HepG2 (cell line): Measurements from ENCODE around the gene CATSPERB. TPM values are rescaled to one million over a fixed set of nuclear protein-coding genes. Genes with fewer than 3 reads are reported as not detected.
A peak's percentile ranks its signal among the peaks of the same experiment; 100 is the strongest.

Source experiments
- ATAC-seq: fragments of 200-7000 bp; cut with Tn5 transposase; 3 replicates; pipeline ENCODE4 v1.9.1; 2020; ENCODE audit warnings: mild to moderate bottlenecking, moderate library complexity
- BruUV-seq: library from RNA; stranded (reverse); fragments of 400-500 nt; replicated peaks from 2 replicates; lab custom pipeline; 2021; lab: Mats Ljungman, UMichigan
- CTCF ChIA-PET: fragments of 300-600 bp; formaldehyde crosslinking; extraction: SDS; loops from one replicate; lab custom pipeline; 2021; ENCODE audit warnings: low total read pairs, inconsistent platforms, low intra/inter-chr PET ratio; lab: Yijun Ruan, JAX
- POLR2A ChIA-PET: fragments of 350-600 bp; sonication (Branson Sonifier 250); formaldehyde crosslinking; loops from one replicate; lab custom pipeline; 2020; ENCODE audit warnings: antibody characterized with exemption, inconsistent platforms; lab: Yijun Ruan, JAX
- DNase-seq: peaks from one replicate; pipeline ENCODE4 v3.0.0-alpha.2; 2015; ENCODE audit warnings: low spot score
- FAIRE-seq: peaks from 3 replicates; lab custom pipeline; 2011; peaks lifted over from hg19 to GRCh38; lab: Jason Lieb, UNC
- H2AFZ ChIP-seq: one replicate; pipeline ENCODE4 v1.6.1; 2011; ENCODE audit warnings: low read length, inconsistent platforms
- H3K27ac ChIP-seq: fragments of 300-600 bp; 3 replicates; pipeline ENCODE4 v1.8.0; 2011; ENCODE audit warnings: mixed run types, mild to moderate bottlenecking, mixed read lengths, low read length, inconsistent platforms; ENCODE audit not compliant: insufficient read depth; ENCODE audit errors: extremely low read length
- H3K27me3 ChIP-seq, 2 experiments: fragments of 200-600 bp in 1 of 2; 2 replicates in 1 of 2; 3 replicates in 1 of 2; pipeline versions ENCODE4 v1.6.0 to v1.8.0; 2011; ENCODE audit warnings: low read length in 2 of 2, mild to moderate bottlenecking in 2 of 2, moderate library complexity in 2 of 2, inconsistent platforms in 1 of 2; ENCODE audit not compliant: insufficient read depth in 2 of 2, control insufficient read depth in 1 of 2
- H3K36me3 ChIP-seq, 2 experiments: fragments of 200-600 bp in 1 of 2; replicated peaks in 1 of 2; 2 replicates in 1 of 2; 3 replicates in 1 of 2; pipeline versions ENCODE4 v1.5.1 to v1.8.0; 2011; ENCODE audit warnings: low read length in 2 of 2, inconsistent platforms in 1 of 2; ENCODE audit not compliant: insufficient read depth in 2 of 2, control insufficient read depth in 1 of 2
- H3K4me1 ChIP-seq: 2 replicates; pipeline ENCODE4 v1.5.1; 2012; ENCODE audit warnings: low read length, inconsistent platforms; ENCODE audit not compliant: insufficient read depth
- H3K4me2 ChIP-seq: 2 replicates; pipeline ENCODE4 v1.6.0; 2011; ENCODE audit warnings: low read depth, low read length, inconsistent platforms
- H3K4me3 ChIP-seq, 3 experiments: fragments of 200-600 bp in 1 of 3; sonication (generic), shearing (Covaris generic) in 1 of 3; replicated peaks in 1 of 3; 2 replicates each; pipeline ENCODE4 v1.5.1; 2011 to 2016; ENCODE audit warnings: low read length in 3 of 3, inconsistent platforms in 2 of 3, low read depth in 2 of 3, mild to moderate bottlenecking in 2 of 3, control low read depth in 1 of 3, mixed read lengths in 1 of 3; ENCODE audit not compliant: insufficient read depth in 1 of 3
- H3K79me2 ChIP-seq: one replicate; pipeline ENCODE4 v1.6.1; 2011; ENCODE audit warnings: low read length, inconsistent platforms; ENCODE audit not compliant: insufficient read depth
- H3K9ac ChIP-seq: 2 replicates; pipeline ENCODE4 v1.6.0; 2011; ENCODE audit warnings: mild to moderate bottlenecking, low read depth, low read length, inconsistent platforms; ENCODE audit not compliant: insufficient read depth
- H3K9me3 ChIP-seq: 2 replicates; pipeline ENCODE4 v1.5.1; 2012; ENCODE audit warnings: mild to moderate bottlenecking, low read length
- H4K20me1 ChIP-seq: 2 replicates; pipeline ENCODE4 v1.6.0; 2011; ENCODE audit warnings: inconsistent platforms, mild to moderate bottlenecking, low read length, moderate library complexity; ENCODE audit not compliant: insufficient read depth
- MAFF ChIP-seq: IDR thresholded peaks from 2 replicates; pipeline ENCODE4 v1.6.1; 2011; ENCODE audit warnings: low read depth, low read length, improper control_type of control experiment
- MAFK ChIP-seq, 2 experiments: IDR thresholded peaks in 1 of 2; conservative IDR thresholded peaks in 1 of 2; 2 replicates each; pipeline ENCODE4 v1.6.1; 2011; ENCODE audit warnings: improper control_type of control experiment in 2 of 2, low read length in 2 of 2
- NFATC3 ChIP-seq: sonication (generic); formaldehyde crosslinking; IDR thresholded peaks from 2 replicates; pipeline ENCODE4 v1.5.1; 2020; ENCODE audit warnings: mild to moderate bottlenecking, missing genetic modification reagents
- NFE2L2 ChIP-seq: fragments of 150-350 bp; IDR thresholded peaks from 2 replicates; pipeline ENCODE4 v1.6.1; 2014; ENCODE audit warnings: low read length
- NFYB ChIP-seq: sonication (generic); formaldehyde crosslinking; IDR thresholded peaks from 2 replicates; pipeline ENCODE4 v1.4.0; 2020; ENCODE audit warnings: missing genetic modification reagents
- PHF21A ChIP-seq: sonication (generic); formaldehyde crosslinking; IDR thresholded peaks from 2 replicates; pipeline ENCODE4 v1.5.0; 2020; ENCODE audit warnings: mild to moderate bottlenecking, missing genetic modification reagents
- PTBP1 ChIP-seq: fragments of 200-400 bp; formaldehyde crosslinking; IDR thresholded peaks from 2 replicates; pipeline ENCODE4 v1.6.1; 2018; ENCODE audit warnings: low read length, low read depth; ENCODE audit not compliant: poor library complexity, severe bottlenecking
- RBM22 ChIP-seq: fragments of 200-400 bp; formaldehyde crosslinking; optimal IDR thresholded peaks from 2 replicates; pipeline ENCODE3; 2017; ENCODE audit warnings: mild to moderate bottlenecking, low read length, moderate library complexity
- SIN3A ChIP-seq: IDR thresholded peaks from 2 replicates; pipeline ENCODE4 v1.6.1; 2011; ENCODE audit warnings: low read depth, mild to moderate bottlenecking, control low read depth, low read length, borderline replicate concordance
- SIX1 ChIP-seq: sonication (generic); formaldehyde crosslinking; IDR thresholded peaks from 2 replicates; pipeline ENCODE4 v1.4.0; 2020; ENCODE audit warnings: missing genetic modification reagents, borderline replicate concordance
- SRF ChIP-seq: IDR thresholded peaks from 2 replicates; pipeline ENCODE4 v1.6.1; 2011; ENCODE audit warnings: mild to moderate bottlenecking, low read depth, low read length, moderate library complexity
- SRSF9 ChIP-seq: fragments of 200-400 bp; formaldehyde crosslinking; IDR thresholded peaks from 2 replicates; pipeline ENCODE4 v1.6.1; 2018; ENCODE audit warnings: borderline replicate concordance, mild to moderate bottlenecking, low read depth, low read length; ENCODE audit not compliant: insufficient read depth, poor library complexity, severe bottlenecking
- ZMAT3 ChIP-seq: sonication (generic); formaldehyde crosslinking; conservative IDR thresholded peaks from 2 replicates; pipeline ENCODE4 v1.7.0; 2021; ENCODE audit warnings: missing genetic modification reagents
- ZNF354B ChIP-seq: sonication (generic); formaldehyde crosslinking; IDR thresholded peaks from 2 replicates; pipeline ENCODE4 v1.8.0; 2022; ENCODE audit warnings: mild to moderate bottlenecking, missing genetic modification reagents
- WGBS: methylation state at CpG from one replicate; pipeline ENCODE4 v1.1.6; 2017; ENCODE audit warnings: low lambda C conversion rate; 5-methylcytosine and 5-hydroxymethylcytosine counted together
- in situ Hi-C: cut with HindIII; loops from 2 replicates; pipeline ENCODE4 v1.10.0; 2017; ENCODE audit warnings: low pct_unique_long_range_greater_than_20kb; ENCODE audit not compliant: extremely low pct_ligation_motif_present
- intact Hi-C: fragments of 100-400 bp; cut with micrococcal nuclease; formaldehyde crosslinking; loops from one replicate; pipeline ENCODE4 v1.10.0; 2022; ENCODE audit not compliant: unreplicated experiment
- polyA plus RNA-seq, 8 experiments: library from polyadenylated mRNA; depleted of rRNA in 3 of 8; stranded (reverse) in 7 of 8; unstranded in 1 of 8; fragments of >200 nt; fragmentation: Illumina TruSeq in 4 of 8; extraction: Trizol in 4 of 8; gene quantifications; 2 replicates each; pipeline versions ENCODE4 v1.2.1 to v1.2.3, GENCODE V29; 2011 to 2016; ENCODE audit warnings: low read depth in 4 of 8, missing spikeins in 1 of 8, mixed read lengths in 1 of 8; ENCODE audit not compliant: insufficient read depth in 1 of 8
- total RNA-seq, 5 experiments: library from RNA; depleted of rRNA; stranded (reverse); fragments of >200 nt; fragmentation: Illumina TruSeq; extraction: Trizol; gene quantifications; 2 replicates each; pipeline ENCODE4 v1.2.3, GENCODE V29; 2016; ENCODE audit warnings: low read depth in 1 of 5
- TF ChIP-seq, protein P1 (sequence below): sonication (generic); formaldehyde crosslinking; IDR thresholded peaks from 2 replicates; pipeline ENCODE4 v1.5.0; 2020; ENCODE audit warnings: missing genetic modification reagents, mild to moderate bottlenecking, borderline replicate concordance
- TF ChIP-seq, protein P2 (sequence below): IDR thresholded peaks from 2 replicates; pipeline ENCODE4 v1.6.1; 2016; ENCODE audit warnings: low read depth, control low read depth

Gene CATSPERB
- total and polyA plus RNA-seq, 2 of the 13 experiments (the other 11 are each of a cell fraction or from before 2014, with no cell fraction given), result not detected

DNA sequence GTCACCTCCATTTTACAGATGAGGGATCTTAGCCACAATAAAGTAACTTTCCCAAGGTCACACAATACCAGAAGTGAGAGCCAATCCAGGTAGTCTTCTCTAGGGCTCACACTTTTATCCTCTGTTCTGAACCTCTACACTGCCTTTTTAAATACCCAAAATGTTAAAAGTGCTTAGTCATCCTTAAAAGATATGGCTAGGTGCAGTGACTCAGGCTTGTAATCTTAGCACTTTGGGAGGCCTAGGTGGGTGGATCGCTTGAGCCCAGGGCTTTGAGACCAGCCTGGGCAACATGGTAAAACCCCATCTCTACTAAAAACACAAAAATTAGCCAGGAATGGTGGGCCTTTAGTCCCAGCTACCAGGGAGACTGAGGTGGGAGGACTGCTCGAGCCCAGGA, 117.7 kb downstream of the CATSPERB start:
- WGBS, result 67% methylated on average over 1 of the region's 2 CpGs
- ChIA-PET CTCF (no interaction called here), POLR2A (no interaction called here)
- no peak overlapping the region for H3K27ac ChIP-seq
- ATAC-seq (no peak), FAIRE-seq (no peak), DNase-seq (no peak)
- H3K36me3 ChIP-seq, result no peaks in the 10 kb centered on the region
- H3K4me1 ChIP-seq, result no peaks in the 10 kb centered on the region
- no TSS peak for BruUV-seq
- no peaks in the 10 kb centered on the region for H3K9me3 ChIP-seq
- H3K79me2 ChIP-seq, result no peaks in the 10 kb centered on the region
- no peaks in the 10 kb centered on the region for H4K20me1 ChIP-seq
- H3K4me3 ChIP-seq, result no peak overlapping the region
- H2AFZ ChIP-seq, result no peak overlapping the region
- no peak overlapping the region for H3K9ac ChIP-seq
- H3K4me2 ChIP-seq, result no peak overlapping the region
- in situ Hi-C loops, result no loop called here
- TF ChIP-seq NFYB (CRISPR knock-in tag) (no peak), MAFK (conservative IDR thresholded peaks at IDR 0.05 in 1 of 2, IDR thresholded peaks at IDR 0.05 in 1 of 2; ENCODE audit: low read length in 2 of 2) (peak; percentile 52 to 62; a peak in 3 of 4 replicates), NFE2L2 (peak; percentile 82), MAFF (0 out of 2 replicates have a peak, but pooled peaks have one; percentile 31)
- TF ChIP-seq, protein P1, sequence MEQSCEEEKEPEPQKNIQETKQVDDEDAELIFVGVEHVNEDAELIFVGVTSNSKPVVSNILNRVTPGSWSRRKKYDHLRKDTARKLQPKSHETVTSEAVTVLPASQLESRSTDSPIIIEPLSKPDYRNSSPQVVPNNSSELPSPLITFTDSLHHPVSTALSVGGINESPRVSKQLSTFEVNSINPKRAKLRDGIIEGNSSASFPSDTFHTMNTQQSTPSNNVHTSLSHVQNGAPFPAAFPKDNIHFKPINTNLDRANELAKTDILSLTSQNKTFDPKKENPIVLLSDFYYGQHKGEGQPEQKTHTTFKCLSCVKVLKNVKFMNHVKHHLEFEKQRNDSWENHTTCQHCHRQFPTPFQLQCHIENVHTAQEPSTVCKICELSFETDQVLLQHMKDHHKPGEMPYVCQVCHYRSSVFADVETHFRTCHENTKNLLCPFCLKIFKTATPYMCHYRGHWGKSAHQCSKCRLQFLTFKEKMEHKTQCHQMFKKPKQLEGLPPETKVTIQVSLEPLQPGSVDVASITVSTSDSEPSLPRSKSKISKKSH (CRISPR knock-in tag), result no peak
- intact Hi-C loops, result no loop called here
- H3K27me3 ChIP-seq, result no peaks in the 10 kb centered on the region; a peak in 1 of 5 replicates

DNA sequence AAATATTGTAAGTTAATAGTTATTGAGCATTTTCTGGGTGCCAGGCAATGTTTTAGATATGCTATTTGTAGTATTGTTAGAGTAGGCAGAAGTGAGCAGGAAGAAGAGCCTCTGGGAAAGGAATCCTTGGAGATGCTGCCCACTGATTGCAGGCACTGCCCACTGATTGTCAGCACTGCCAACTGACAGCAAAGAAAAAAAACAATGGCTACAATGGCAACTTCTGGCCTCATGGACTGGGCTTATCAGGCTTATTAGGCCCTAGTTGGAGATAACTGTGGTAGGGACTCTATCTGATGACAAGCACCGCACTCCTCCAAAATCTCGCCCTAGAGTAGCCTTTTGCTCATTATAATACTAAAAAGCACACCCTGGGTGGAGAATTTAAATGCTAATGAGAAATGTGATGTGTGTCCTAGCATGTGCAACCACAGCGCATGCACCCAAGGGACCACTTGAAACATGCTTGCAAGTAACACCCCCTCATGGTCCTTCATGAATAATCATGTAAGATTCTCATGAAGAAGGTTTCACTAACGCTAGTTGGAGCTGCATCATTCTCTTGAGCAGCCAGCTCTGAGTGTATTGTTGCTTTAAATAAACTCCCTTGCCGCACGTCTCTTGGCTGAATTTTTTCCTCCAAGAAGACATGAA, 118.3 kb downstream of the CATSPERB start:
- ChIA-PET CTCF (no interaction called here), POLR2A (no interaction called here)
- Histone ChIP-seq H3K27ac (no peak overlapping the region), H3K9me3 (no peaks in the 10 kb centered on the region), H4K20me1 (no peaks in the 10 kb centered on the region), H3K36me3 (no peaks in the 10 kb centered on the region), H3K79me2 (no peaks in the 10 kb centered on the region), H2AFZ (no peak overlapping the region), H3K4me2 (no peak overlapping the region), H3K4me3 (no peak overlapping the region), H3K27me3 (no peaks in the 10 kb centered on the region), H3K4me1 (no peaks in the 10 kb centered on the region), H3K9ac (no peak overlapping the region)
- DNase-seq (no peak), ATAC-seq (no peak), FAIRE-seq (no peak)
- 63% methylated on average over 6 of the region's 6 CpGs for WGBS
- intact Hi-C loops (no loop called here), in situ Hi-C loops (no loop called here)
- BruUV-seq, result no TSS peak
- TF ChIP-seq NFATC3 (no peak), RBM22 (no peak), ZNF354B (CRISPR knock-in tag) (no peak), ZMAT3 (no peak), SRF (no peak), PHF21A (CRISPR knock-in tag) (no peak), SRSF9 (no peak), SIX1 (CRISPR knock-in tag) (no peak), PTBP1 (no peak), SIN3A (no peak)
- TF ChIP-seq, protein P2, sequence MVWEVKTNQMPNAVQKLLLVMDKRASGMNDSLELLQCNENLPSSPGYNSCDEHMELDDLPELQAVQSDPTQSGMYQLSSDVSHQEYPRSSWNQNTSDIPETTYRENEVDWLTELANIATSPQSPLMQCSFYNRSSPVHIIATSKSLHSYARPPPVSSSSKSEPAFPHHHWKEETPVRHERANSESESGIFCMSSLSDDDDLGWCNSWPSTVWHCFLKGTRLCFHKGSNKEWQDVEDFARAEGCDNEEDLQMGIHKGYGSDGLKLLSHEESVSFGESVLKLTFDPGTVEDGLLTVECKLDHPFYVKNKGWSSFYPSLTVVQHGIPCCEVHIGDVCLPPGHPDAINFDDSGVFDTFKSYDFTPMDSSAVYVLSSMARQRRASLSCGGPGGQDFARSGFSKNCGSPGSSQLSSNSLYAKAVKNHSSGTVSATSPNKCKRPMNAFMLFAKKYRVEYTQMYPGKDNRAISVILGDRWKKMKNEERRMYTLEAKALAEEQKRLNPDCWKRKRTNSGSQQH (CRISPR knock-in tag), result no peak
